Measurements from ENCODE around the gene COX5B.
"Not testable (repeated sequence)": the region's sequence is repeated elsewhere in the genome, so short reads cannot be mapped to it uniquely, and the experiment has no call there.

Gene COX5B, protein sequence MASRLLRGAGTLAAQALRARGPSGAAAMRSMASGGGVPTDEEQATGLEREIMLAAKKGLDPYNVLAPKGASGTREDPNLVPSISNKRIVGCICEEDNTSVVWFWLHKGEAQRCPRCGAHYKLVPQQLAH

DNA sequence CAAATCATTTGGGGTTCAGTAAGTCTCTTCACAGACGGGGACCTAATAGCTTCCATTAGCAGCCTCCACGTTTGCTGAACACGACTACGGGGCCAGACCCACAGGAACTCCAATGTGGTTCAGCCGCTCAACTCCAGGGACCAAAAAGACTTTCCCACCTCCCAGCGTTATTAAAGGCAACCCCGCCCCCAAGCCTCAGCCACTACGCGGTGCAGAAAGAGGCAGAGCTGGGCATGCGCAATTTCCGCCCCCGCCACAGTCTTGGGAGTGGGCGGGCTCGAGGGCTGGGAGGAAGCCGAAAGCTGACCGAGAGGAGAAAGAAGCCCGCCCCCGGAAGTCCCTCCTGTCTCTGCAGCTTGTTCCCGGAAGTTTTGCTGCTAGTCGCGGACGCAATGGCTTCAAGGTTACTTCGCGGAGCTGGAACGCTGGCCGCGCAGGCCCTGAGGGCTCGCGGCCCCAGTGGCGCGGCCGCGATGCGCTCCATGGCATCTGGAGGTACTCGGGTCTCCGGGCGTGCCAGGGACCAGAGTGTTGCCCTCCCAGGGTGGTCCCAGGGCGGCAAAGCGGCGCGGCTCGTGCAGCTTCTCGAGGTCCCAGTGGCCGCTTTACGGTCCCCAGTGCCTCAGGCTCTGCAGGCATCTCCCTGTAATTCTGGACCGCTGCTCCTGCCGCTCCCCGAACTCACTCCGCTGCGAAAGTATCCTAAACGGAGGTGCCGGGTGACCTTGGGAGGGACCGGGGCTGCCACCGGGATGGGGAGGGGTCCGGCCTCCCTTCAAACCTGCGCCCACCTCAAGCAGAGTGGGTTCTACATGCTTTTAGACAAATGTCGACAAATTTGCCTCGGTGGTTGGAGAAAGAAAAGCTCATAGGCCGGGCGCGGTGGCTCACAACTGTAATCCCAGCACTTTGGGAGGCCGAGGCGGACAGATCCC lies at the start of gene COX5B:
Gene COX5B (plus strand): TSS at position 368 of the 935 bp plus-strand sequence. CDS start 25 bp downstream, at position 393.
- FAIRE-seq, result no peak

DNA sequence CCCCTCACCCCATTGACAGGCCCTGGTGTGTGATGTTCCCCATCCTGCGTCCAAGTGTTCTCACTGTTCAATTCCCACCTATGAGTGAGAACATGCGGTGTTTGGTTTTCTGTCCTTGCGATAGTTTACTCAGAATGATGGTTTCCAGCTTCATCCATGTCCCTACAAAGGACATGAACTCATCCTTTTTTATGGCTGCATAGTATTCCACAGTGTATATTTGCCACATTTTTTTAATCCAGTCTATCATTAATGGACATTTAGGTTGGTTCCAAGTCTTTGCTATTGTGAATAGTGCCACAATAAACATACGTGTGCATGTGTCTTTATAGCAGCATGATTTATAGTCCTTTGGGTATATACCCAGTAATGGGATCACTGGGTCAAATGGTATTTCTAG lies 49.7 kb upstream of the COX5B start:
- FAIRE-seq, result not testable (repeated sequence)

GRCh38 chr2:97601537-97601936 lies 44.3 kb upstream of the COX5B start:
- FAIRE-seq, result not testable (repeated sequence)

DNA sequence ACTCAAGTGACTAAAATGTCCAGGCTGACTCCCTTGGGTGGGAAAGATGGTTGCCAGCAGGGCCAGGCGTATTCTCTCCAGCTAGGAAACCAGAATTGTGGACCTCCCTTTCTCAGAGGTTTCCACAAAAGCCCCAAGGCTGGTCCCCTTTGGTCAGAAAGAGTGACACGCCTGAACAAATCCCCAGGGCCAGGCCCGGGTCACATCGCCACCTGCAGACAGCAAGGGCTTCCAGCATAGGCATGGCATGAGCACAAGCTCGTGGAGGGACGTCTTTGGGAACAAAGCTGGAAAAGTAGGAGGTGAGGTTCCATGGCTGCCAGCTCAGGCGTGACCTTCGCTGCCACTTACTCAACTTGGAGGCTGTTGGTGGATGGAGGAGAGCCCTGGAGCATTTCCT lies 40.8 kb upstream of the COX5B start:
- not testable (repeated sequence) for FAIRE-seq

GRCh38 chr2:97605524-97606339 lies 40.1 kb upstream of the COX5B start:
- not testable (repeated sequence) for FAIRE-seq

- not testable (repeated sequence) for FAIRE-seq
These were observed 37.1 kb upstream of the COX5B start for GRCh38 chr2:97608745-97609144.

DNA sequence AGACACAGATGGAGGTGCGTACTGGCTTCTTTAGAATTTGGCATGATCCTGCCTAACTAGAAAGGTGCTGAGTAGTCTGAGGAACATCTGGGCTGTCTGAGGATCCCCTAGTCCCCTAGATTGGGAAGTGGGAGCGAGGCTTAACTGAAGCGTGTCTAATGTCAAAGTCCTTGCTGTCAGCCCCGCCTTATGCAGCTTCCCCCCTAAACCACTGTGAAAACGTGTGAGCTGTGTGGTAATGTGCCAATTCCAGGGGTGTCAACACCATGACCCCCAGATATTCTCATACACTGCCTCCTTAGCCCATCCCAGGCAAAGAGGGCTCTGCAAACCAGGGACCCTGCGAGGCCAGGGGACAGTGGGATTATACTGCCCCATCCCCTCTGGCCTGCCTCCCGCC lies 34.0 kb upstream of the COX5B start:
- FAIRE-seq, result not testable (repeated sequence)

DNA sequence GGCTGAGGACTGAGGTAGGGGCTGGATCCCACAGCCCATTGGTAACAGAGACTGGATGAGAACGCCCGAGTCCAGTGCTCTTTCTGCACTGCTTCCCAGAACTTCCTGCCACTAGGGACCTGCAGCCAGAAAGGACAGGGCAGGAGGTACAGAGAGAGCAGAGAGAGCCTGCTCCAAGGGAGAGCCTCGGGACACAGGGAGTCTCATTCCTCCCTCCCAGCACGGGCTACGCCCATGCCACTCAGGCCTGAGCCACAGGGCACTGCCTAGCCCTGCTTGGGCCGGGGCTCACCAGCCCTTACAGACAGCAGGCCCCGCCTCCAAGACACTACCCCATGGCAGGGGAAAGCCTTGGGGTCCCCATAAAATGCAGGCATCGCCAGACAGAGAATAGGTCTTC lies 30.1 kb upstream of the COX5B start:
- FAIRE-seq, result not testable (repeated sequence)

DNA sequence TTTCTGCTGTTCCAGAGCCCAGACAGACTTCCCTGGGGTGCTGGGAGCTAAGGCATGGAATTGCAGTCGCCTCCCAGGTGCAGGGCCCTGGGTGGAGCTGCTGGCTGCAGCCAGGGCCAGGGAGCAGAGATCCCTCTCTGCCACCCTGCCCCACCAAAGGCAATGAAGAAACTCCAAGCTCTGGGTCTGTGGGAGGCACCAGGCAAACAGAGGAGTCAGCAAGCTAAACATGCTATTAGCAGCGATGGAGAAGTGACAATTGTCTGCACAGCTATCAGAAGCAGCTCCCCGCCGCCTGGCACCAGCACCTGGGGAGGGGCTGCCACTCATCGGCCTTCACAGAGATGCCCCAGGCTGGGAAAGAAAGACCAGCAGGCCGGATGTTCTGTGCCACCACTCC lies 28.0 kb upstream of the COX5B start:
- no peak for FAIRE-seq

DNA sequence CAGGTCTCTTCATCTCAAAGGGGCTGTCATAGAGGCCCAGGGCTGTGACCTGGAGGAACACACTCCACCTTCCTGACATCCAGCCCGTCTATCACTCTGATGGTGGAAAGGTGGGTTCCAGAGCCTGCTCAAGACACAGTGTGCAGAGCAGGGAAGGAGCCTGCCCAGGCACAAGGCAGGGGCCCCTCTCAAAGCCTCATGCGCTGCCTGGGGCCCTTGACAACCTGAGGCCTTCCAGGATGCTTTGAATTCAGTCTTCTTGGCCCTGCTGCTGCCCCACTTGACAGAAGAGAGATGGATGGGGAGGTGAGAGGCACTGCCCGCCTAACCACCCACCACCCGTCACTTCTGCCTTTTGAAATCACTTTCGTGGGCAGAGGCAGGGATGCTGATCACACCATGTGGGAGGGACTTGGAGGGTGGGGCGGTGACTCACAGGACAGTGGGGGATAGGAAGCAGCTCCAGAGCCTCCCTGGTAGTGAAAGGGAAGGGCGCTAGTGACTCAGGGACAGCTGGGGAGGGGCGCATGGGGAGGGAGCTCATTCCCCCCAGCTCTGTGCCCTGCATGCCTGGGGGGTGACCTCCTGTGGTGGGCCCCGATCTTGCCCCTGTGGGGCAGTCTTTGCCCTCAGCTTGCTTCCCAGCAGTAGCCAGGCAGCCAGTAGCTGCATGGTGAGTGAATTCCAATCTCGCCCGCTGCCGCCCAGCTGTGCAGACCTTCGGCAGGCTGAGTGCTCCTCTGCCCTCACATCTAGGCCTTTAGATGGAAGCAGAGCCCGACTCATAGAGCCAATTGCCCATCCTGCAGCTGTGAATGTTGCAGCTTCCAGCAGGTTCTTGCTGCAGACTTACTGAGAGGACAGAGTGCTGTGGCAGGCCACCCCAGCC lies 26.7 kb upstream of the COX5B start:
- not testable (repeated sequence) for FAIRE-seq

DNA sequence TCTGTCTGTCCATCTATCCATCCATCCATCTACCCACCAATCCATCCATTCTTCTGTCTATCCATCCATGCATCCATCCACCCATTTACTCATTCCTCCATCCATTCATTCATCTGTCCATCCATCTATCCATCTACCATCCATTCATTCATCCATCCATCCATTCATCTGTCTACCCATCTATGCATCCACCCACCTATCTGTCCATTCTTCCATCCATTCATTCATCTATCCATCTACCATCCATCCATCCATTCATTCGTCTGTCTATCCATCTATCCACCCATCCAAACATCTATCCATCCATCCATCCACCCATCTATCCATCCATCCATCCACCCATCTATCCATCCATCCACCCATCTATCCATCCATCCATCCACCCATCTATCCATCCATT lies 25.4 kb upstream of the COX5B start:
- not testable (repeated sequence) for FAIRE-seq

DNA sequence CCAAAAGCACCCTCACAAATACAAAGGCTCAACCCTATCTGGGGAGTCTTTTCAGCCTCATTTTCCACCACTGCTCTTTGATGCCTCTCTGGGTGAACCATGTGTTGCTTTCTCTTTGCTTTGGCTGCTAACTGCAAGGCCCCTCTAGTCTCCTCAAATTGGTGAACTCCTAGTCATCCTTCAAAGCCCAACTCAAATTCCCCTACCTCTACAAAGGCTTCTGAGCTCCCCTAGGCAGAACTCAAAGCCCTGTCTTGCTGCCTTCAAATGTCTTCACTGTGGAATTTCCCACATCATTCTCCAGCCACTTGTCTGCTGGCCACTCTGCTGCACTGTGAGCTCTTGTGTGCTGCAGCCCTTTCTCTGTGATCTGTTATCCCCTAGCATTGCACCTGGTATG lies 22.9 kb upstream of the COX5B start:
- FAIRE-seq, result not testable (repeated sequence)

GRCh38 chr2:97625354-97626048 lies 20.4 kb upstream of the COX5B start:
- not testable (repeated sequence) for FAIRE-seq

DNA sequence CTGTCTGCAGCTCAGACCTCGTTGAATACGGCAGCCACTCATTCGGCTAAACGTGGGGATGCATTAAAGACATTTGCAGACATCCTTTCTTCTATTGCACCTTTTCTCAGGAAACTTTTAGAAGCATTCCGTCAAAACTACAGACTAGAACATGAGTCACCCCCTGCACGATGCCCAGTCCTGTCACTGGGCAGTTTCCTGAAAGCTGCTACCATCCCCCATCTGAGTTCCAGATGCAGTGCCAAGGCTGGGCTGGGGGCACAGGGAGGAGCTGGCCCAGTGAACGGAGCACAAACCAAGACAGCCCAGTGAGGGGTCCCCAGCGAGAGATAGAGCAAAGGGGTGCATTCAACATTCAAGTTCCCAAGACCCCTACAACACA lies 19.8 kb upstream of the COX5B start:
- FAIRE-seq, result not testable (repeated sequence)

- no peak for FAIRE-seq
These were observed 1.7 kb upstream of the COX5B start for GRCh38 chr2:97644023-97644717.

- FAIRE-seq, result no peak
These were observed 659 bp upstream of the COX5B start for GRCh38 chr2:97645112-97645694.

DNA sequence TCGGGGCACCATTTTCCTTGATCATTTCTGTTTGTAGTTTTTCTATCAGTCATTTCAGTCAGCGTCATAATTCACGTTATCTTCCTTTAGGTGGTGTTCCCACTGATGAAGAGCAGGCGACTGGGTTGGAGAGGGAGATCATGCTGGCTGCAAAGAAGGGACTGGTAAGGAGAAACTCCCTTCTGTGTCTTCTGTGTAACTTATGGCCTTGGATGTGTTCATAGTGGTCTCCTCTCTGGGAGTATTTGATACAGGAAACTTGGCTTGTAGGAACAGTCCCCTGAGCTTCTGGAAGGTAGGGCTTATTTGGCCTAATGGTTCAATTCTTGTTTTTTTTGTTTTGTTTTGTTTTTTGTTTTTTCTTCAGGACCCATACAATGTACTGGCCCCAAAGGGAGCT lies 1.1 kb downstream of the COX5B start:
- no peak for FAIRE-seq

GRCh38 chr2:97651114-97651513 lies 5.3 kb downstream of the COX5B start:
- FAIRE-seq, result no peak

DNA sequence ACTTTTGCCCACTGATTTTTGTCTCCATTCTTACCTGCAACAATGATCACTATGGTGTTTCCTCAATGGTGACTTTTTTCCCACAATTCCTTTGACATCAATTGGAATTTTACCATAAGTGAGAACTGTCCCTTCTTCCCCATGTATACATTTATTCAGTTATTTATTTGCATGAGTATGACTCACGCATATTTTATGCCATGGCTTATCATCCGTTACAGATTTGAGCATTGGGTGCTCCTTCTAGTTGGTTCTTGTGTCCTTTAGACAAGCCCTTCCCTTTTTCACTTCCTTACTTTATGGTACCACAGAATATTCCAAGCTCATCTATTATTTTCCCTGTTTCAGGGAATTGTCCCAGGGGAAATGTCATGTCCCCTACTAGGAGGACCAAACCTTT lies 7.6 kb downstream of the COX5B start:
- no peak for FAIRE-seq

- FAIRE-seq, result no peak
These were observed 8.0 kb downstream of the COX5B start for GRCh38 chr2:97653874-97654273.

DNA sequence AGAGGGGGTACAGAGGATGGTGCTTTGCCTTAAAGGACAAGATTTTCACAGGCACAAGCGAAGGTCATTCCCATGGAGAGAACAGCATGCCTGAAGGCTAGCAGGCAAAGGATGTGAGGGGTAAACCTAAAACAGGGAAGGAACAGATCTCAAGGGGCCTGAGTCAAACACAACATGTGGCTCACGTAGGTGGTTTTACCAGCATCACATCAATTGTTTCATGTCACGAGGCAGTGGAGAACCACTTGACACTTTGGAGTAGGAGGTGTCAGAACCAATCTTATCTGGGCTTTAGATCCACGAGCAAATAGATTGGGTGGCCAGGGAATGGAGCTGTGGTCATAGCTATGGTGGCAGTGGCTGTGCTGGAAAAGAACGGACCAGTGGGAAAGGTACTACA lies 8.4 kb downstream of the COX5B start:
- no peak for FAIRE-seq

Data from colon (tissue), 2 donors.